Astrocyte (in vitro differentiated cells and primary cell): Measurements from ENCODE around the gene C1QTNF1. TPM values are rescaled to one million over a fixed set of nuclear protein-coding genes. Genes with fewer than 3 reads are reported as not detected.
A peak's percentile ranks its signal among the peaks of the same experiment; 100 is the strongest.

Experiments used
- DNase-seq: peaks from one replicate; pipeline ENCODE4 v3.0.0-alpha.2; 2010; ENCODE audit warnings: low read depth
- FAIRE-seq: peaks from 2 replicates; lab custom pipeline; 2011; peaks lifted over from hg19 to GRCh38; lab: Jason Lieb, UNC
- H2AFZ ChIP-seq: 2 replicates; pipeline ENCODE4 v1.6.0; 2012; ENCODE audit warnings: low read depth, low read length, inconsistent platforms
- H3K27ac ChIP-seq: 2 replicates; pipeline ENCODE4 v1.5.1; 2011; ENCODE audit warnings: low read depth, low read length, inconsistent platforms
- H3K27me3 ChIP-seq: 2 replicates; pipeline ENCODE4 v1.6.0; 2011; ENCODE audit warnings: low read length, inconsistent platforms; ENCODE audit not compliant: insufficient read depth
- H3K36me3 ChIP-seq: 2 replicates; pipeline ENCODE4 v1.5.1; 2011; ENCODE audit warnings: low read length, inconsistent platforms; ENCODE audit not compliant: insufficient read depth
- H3K4me1 ChIP-seq: 2 replicates; pipeline ENCODE4 v1.5.1; 2011; ENCODE audit warnings: low read length, inconsistent platforms; ENCODE audit not compliant: insufficient read depth
- H3K4me2 ChIP-seq: 2 replicates; pipeline ENCODE4 v1.6.0; 2012; ENCODE audit warnings: low read length, inconsistent platforms
- H3K4me3 ChIP-seq: 2 replicates; pipeline ENCODE4 v1.5.1; 2011; ENCODE audit warnings: low read depth, mild to moderate bottlenecking, low read length, inconsistent platforms; ENCODE audit not compliant: insufficient read depth
- H3K79me2 ChIP-seq: 2 replicates; pipeline ENCODE4 v1.6.0; 2012; ENCODE audit warnings: mild to moderate bottlenecking, low read length, inconsistent platforms; ENCODE audit not compliant: insufficient read depth
- H3K9ac ChIP-seq: 2 replicates; pipeline ENCODE4 v1.6.0; 2012; ENCODE audit warnings: mild to moderate bottlenecking, low read length, inconsistent platforms
- H3K9me3 ChIP-seq: 2 replicates; pipeline ENCODE4 v1.5.1; 2012; ENCODE audit warnings: low read depth, mild to moderate bottlenecking, low read length, inconsistent platforms; ENCODE audit not compliant: insufficient read depth
- H4K20me1 ChIP-seq: 2 replicates; pipeline ENCODE4 v1.6.0; 2012; ENCODE audit warnings: low read length, inconsistent platforms; ENCODE audit not compliant: insufficient read depth
- H3K27ac Mint-ChIP-seq: one replicate; pipeline ENCODE4 v1.8.0; 2021; ENCODE audit warnings: mild to moderate bottlenecking, mixed read lengths; ENCODE audit not compliant: unreplicated experiment
- H3K27me3 Mint-ChIP-seq: one replicate; pipeline ENCODE4 v1.8.0; 2021; ENCODE audit warnings: low read depth, mixed read lengths; ENCODE audit not compliant: unreplicated experiment
- H3K36me3 Mint-ChIP-seq: one replicate; pipeline ENCODE4 v1.8.0; 2021; ENCODE audit warnings: low read depth, mixed read lengths; ENCODE audit not compliant: unreplicated experiment
- H3K4me1 Mint-ChIP-seq: one replicate; pipeline ENCODE4 v1.8.0; 2021; ENCODE audit warnings: low read depth, mixed read lengths; ENCODE audit not compliant: unreplicated experiment
- H3K4me3 Mint-ChIP-seq: one replicate; pipeline ENCODE4 v1.8.0; 2021; ENCODE audit warnings: mild to moderate bottlenecking, moderate library complexity, mixed read lengths; ENCODE audit not compliant: unreplicated experiment
- H3K9me3 Mint-ChIP-seq: one replicate; pipeline ENCODE4 v1.8.0; 2021; ENCODE audit warnings: mild to moderate bottlenecking, mixed read lengths; ENCODE audit not compliant: unreplicated experiment
- CTCF ChIP-seq: IDR thresholded peaks from 2 replicates; pipeline ENCODE4 v1.5.1; 2011; ENCODE audit warnings: low read depth, mild to moderate bottlenecking, inconsistent platforms, low read length, moderate library complexity; ENCODE audit not compliant: insufficient read depth
- EZH2 ChIP-seq: IDR thresholded peaks from 2 replicates; pipeline ENCODE4 v1.6.1; 2012; ENCODE audit warnings: mild to moderate bottlenecking, low read length, inconsistent platforms; ENCODE audit not compliant: insufficient read depth
- total RNA-seq: library from RNA; stranded (reverse); gene quantifications from 2 replicates; pipeline ENCODE4 v1.2.1, GENCODE V29; 2021

C1QTNF1 gene
- total RNA-seq, 1 donor from 2014 or later: 2.2 TPM

- Histone ChIP-seq H3K9ac (no peak overlapping the region), H3K27me3 (no peaks in the 10 kb centered on the region), H3K27ac (no peak overlapping the region), H3K9me3 (no peaks in the 10 kb centered on the region), H3K4me2 (no peak overlapping the region), H3K4me3 (no peak overlapping the region), H2AFZ (no peak overlapping the region), H3K36me3 (no peaks in the 10 kb centered on the region), H3K4me1 (peaks cover 6% of the 10 kb centered on the region), H4K20me1 (no peaks in the 10 kb centered on the region), H3K79me2 (no peaks in the 10 kb centered on the region)
- H3K27me3 Mint-ChIP-seq: peaks cover 16% of the 10 kb centered on the region
- peak overlapping the region; percentile 8 for H3K27ac Mint-ChIP-seq
- no peak for FAIRE-seq
- H3K4me3 Mint-ChIP-seq: no peak overlapping the region
- TF ChIP-seq CTCF (no peak), EZH2 (no peak)
- H3K36me3 Mint-ChIP-seq: no peaks in the 10 kb centered on the region
- H3K4me1 Mint-ChIP-seq: peaks cover 12% of the 10 kb centered on the region
- no peak for DNase-seq
- H3K9me3 Mint-ChIP-seq: peaks cover 13% of the 10 kb centered on the region
Observed at GRCh38 chr17:79051306-79051705, 27.3 kb downstream of the C1QTNF1 start.

GRCh38 chr17:79052131-79052530 is 28.2 kb downstream of the C1QTNF1 start:
- Histone ChIP-seq H3K4me2 (no peak overlapping the region), H3K4me3 (no peak overlapping the region), H2AFZ (no peak overlapping the region), H3K27me3 (no peaks in the 10 kb centered on the region), H3K4me1 (peaks cover 6% of the 10 kb centered on the region), H3K36me3 (no peaks in the 10 kb centered on the region), H3K27ac (no peak overlapping the region), H3K79me2 (no peaks in the 10 kb centered on the region), H4K20me1 (no peaks in the 10 kb centered on the region), H3K9ac (no peak overlapping the region), H3K9me3 (no peaks in the 10 kb centered on the region)
- DNase-seq (no peak), FAIRE-seq (no peak)
- TF ChIP-seq CTCF (no peak), EZH2 (no peak)
- H3K4me3 Mint-ChIP-seq: no peak overlapping the region
- no peaks in the 10 kb centered on the region for H3K36me3 Mint-ChIP-seq
- H3K9me3 Mint-ChIP-seq: peaks cover 13% of the 10 kb centered on the region
- no peak overlapping the region for H3K27ac Mint-ChIP-seq
- H3K27me3 Mint-ChIP-seq: peaks cover 14% of the 10 kb centered on the region
- peaks cover 12% of the 10 kb centered on the region for H3K4me1 Mint-ChIP-seq

GRCh38 chr17:79053251-79053925 is 29.4 kb downstream of the C1QTNF1 start:
- Histone ChIP-seq H3K4me3 (no peak overlapping the region), H3K9me3 (no peaks in the 10 kb centered on the region), H2AFZ (no peak overlapping the region), H3K36me3 (no peaks in the 10 kb centered on the region), H3K79me2 (no peaks in the 10 kb centered on the region), H4K20me1 (no peaks in the 10 kb centered on the region), H3K4me1 (no peaks in the 10 kb centered on the region), H3K4me2 (no peak overlapping the region), H3K27me3 (no peaks in the 10 kb centered on the region), H3K9ac (no peak overlapping the region), H3K27ac (no peak overlapping the region)
- peaks cover 15% of the 10 kb centered on the region for H3K9me3 Mint-ChIP-seq
- FAIRE-seq: no peak
- DNase-seq: peak; percentile 46
- no peak overlapping the region for H3K27ac Mint-ChIP-seq
- TF ChIP-seq CTCF (no peak), EZH2 (no peak)
- H3K36me3 Mint-ChIP-seq: no peaks in the 10 kb centered on the region
- peaks cover 12% of the 10 kb centered on the region for H3K27me3 Mint-ChIP-seq
- peaks cover 12% of the 10 kb centered on the region for H3K4me1 Mint-ChIP-seq
- no peak overlapping the region for H3K4me3 Mint-ChIP-seq
